GM21367 (cell line): ENCODE data around the gene KCND3.

Experiments used
- ATAC-seq: cut with Tn5 transposase; IDR thresholded peaks from one replicate; pipeline ENCODE4 v1.9.1; 2021; ENCODE audit not compliant: unreplicated experiment

KCND3 gene

DNA sequence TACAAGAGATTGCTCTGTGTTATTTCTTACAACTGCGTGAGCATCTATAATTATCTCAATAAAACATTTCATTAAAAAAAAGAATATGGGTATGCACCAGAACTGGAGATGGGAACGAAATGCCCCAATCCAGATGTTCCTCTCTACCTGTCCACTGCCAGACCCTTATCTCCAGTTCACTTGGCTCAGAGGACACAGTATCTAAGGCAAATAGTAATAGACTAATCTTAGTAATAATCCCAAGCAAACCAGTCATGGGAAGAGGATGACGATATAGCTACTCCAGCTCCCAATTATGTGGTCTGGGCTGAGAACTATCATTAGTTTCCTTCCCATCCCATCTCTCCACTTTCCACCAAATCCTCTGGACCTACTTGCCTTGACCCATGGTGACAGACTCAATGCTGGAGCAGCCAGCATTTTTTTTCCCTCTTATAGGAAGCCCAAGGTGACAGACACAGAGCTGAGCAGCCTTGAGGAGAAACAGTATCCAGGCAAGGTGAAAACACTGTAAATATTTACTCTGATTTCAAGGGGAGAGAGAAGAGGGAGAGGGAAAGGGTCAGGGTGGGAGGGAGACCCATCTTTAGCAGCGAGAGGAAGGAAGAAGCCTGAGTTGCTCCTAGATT is 205.1 kb downstream of the KCND3 start:
- no peak for ATAC-seq

DNA sequence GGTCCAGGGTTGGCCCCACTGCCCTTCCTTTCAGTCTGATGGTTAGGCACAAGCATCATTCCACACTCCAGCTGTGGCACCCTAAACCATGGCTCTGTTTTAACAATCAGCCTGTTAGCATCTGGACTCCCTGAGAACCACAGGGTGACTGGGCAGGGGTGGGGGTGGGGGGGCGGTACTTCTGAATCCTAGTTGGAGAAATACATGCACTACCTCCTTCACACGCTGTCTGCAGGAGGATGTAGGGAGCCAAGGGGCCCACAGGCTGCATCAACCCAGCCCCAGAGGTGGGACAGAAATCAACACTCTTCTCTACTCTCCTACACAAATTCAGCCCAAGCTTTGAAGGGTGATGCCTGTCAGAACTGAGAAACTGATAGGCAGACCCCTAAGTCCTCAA is 209.9 kb downstream of the KCND3 start:
- no peak for ATAC-seq

DNA sequence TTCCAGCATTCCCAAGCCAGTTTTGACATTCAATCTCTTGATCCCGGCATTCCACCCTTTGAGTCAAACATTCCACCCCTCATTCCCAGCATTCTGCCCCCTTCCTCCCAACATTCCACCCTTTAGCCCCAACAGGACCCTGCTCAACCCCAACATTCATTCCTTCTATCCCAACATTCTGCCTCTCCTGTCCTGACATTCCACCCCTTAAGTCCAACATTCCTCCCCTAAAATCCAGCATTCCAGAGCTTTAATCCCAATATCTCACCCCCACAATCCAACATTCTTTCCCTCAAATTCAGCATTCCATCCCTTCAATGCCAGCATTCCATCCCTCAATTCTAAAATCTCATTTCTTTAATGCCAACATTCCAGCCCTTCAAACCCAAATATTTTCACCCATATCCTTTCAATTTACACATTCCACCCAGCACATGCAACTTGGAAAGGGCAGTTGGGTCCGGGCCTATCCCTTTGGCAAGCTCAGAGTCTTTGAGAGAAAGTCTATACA is 210.9 kb downstream of the KCND3 start:
- no peak for ATAC-seq

DNA sequence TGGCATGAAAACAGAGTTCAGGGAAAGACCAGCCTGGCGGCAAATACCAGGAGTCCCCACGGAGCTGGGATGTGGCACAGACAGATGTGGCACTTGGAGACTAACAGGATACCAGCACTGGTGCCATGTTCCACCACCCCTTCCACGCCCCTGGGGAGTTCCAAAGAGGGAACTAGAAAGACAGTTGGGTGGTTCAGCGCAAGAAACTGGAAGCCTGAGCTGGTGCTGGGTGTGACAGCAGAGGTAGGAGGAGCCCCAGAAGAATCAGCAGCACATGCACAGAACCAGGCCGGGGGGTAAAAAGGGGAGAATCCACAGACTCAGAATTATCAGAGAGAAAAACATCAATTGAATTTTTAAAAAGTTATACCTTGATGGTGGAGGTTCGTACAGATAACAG is 211.4 kb downstream of the KCND3 start:
- ATAC-seq: no peak

DNA sequence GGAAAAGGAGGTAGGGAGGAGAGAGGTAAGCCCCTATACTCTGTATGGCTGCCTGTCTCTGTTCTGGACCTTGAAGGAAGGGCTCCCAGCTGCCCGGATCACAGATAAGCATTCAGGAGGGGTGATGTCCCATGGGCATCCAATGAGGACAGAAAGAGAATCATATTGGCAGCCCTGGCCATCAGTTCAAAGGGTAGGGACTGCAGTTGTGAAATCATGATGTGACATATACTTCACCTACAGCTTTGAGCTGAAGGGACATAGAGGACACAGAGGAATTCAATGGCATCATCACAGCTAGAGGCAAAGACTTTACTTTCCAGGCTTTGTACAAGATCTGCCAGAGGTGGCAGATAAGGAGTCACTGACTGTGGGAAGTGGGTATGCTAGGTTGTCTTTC is 212.2 kb downstream of the KCND3 start:
- no peak for ATAC-seq

DNA sequence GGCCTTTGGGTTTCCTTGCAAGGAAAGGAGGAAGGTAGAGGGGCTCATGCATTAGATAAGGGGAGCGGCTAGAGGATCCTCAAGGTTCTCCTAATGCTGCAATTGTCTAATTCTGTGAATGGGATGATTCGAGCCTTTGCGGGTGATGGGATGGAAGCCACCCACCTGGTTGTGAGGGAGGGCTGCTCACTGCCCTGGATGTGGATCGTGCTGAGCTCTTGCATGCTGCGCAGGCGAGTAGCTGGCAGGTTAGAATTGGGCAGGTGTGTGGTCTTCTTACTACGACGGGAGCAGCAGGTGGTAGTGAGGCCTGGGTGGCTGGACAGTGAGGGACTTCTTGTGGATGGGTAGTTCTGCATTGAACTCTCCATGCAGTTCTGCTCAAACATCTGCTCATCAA is 212.6 kb downstream of the KCND3 start:
- ATAC-seq: no peak

DNA sequence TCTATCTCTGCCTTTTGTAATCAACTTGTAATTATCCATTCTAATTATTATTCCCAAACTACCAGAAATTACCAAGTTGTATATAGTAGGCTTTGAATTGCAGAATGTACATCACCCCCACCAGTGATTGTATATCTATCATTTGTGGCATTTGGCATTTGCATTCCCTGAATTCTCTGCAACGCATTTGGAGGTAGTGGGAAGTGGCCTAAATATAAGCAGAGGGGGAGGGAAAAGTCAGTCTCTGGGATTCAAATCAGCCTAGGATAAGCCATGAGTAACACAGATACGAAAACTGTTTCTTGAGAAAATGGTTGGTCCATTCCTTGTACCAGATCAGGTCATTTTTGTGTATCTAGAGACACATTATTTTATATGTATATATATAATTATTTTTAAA is 213.1 kb downstream of the KCND3 start:
- ATAC-seq: no peak

DNA sequence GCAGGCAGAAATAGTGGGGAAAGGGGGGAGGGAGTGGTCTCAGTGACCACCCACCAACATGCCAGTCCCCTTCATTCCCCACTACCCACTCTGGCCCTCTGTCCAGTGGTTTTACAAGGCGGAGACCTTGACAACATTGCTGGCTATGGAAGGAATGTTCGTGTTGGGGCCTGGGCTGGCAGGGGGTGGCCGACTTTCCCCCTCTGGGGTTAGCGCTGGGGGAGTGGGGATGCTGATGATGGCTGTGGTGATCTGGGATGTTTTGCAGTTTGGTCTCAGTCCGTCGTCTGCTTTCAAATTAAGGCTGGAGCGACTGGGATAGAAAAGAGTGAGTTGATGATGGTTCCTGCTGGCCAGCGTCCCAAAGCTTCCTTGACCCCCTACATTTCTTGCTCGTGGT is 213.5 kb downstream of the KCND3 start:
- no peak for ATAC-seq

DNA sequence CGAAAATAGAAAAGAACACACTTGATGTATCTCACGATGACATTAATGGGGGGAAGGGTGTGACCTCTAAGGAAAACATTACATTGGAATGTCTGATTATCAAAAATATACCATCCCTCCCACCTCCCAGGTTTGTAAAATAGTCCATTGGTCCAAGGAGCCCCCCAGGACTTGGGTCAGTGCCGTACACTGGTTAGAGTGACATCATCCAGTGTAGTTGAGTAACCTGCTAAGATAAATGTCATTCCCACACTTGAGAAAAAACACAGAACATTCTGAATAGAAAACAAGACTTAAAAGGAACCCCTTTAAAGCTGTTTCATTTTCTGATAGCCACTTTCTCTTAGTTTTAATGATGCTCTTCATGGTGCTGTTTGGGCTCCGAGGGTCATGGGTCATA is 218.6 kb downstream of the KCND3 start:
- ATAC-seq: no peak

DNA sequence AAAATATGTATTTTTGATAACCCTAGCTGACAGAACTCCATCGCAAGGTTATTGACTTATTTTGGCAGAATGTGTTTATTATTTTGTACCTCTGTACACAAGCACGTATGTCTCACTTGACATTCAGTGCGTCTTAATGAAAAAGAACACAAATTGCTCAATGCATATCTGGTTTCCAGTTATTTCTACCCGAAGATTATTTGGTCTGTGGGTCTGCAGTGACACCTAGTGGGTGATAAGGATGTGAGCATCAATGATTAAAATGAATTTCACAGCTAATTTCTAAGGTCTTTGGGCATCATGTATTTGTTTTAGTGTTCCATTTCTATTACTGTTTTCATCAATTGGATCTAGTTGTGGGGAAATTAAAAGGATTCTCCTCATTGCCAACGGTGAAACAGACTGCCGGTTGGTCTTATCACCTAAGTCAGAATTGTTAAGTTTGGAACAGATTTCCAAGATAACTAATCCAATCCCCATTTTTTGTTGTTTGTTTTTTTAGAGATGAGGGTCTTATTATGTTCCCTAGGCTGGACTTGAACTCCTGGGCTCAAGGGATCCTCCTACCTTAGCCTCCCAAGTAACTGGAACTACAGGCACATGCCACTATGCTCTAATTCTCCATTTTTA is 219.8 kb downstream of the KCND3 start:
- no peak for ATAC-seq

DNA sequence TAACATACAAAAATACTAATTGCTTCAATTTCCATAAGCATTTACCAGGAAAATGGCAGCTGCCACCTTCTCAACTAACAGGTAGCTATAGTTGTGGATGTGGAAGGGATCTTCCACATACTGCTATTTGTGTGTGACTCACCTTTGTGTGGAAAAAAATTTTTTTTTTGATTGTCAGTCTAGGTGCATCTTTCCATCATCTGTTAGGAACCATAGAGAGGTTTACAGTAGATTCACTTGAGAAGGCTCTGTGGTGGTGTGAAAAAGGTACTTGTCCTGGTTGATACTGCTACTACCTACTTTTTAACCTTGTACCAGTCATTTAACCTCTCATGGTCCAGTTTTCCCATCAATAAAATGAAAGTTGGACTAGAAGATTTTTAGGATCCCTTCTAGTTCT is 220.8 kb downstream of the KCND3 start:
- no peak for ATAC-seq

DNA sequence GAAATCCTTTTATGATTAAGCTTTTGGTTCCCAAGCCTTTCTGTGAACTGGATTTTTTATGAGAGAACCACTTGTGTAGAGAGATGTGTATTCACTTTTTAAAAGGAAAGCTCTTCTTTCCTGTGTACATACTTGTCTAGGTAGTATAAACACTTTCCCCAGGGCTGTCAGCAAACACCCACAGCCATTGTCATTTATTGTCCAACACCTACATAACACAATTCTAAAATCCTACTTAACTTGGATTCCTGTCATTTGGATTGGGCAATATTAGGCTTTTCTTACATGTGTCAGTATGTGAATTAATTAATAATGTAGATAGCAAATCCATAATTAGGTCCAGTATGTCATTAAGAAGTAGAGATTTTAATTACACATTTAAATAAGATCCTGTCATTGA is 221.4 kb downstream of the KCND3 start:
- no peak for ATAC-seq

DNA sequence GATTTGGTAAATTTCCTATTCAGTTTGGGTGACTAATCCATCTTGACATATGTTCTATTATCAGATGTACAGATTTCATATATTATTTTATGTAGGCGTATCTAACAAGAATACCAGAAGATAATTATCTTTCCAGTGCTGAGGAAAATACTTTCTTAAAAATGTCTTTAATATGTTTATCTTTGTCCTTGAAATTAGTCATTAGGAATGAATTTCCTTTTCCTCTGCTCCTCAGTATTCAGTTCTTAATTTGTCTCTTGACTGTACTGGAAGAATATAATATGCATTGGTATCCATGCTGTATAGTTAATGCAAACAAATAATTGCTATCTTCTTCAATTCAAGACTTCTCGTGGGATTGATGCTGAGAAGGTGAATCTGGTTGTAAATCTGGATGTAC is 227.1 kb downstream of the KCND3 start:
- ATAC-seq: no peak

DNA sequence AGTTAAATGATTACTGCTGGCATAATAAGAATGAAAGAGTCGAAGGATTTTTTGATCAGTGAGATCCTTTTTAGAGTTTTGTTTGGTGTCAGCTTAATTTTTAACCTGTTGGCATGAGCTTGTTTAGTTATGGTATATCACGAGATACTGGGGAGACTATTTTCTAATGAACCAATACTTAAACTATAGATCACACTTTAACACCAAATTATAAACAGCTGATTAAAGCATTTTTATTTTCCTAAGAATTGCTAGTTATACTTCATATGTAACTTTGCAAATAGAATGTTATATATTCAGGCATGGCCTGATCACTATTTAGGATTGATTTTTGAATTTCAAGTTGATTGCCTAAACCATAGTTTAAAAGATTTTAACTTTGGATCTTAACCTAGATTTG is 227.8 kb downstream of the KCND3 start:
- no peak for ATAC-seq

DNA sequence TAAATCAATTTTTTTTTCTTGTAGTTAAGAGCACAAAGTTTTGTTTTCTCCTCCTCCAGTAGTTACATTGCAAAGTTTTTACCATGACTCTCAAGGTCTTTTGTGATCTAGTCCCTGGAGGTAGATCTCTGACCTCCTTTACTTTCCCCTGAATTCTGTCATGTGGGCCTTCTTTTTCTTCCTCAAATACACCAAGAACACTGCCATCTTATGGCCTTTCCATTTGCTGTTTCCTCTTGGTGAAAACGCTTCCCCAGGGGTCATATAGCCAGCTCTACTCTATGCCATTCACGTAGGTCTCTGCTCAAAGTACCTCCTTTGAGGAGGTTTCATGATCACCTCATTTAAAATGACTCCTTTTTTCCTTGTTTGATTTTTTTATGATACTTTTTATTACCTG is 231.1 kb downstream of the KCND3 start:
- ATAC-seq: no peak

DNA sequence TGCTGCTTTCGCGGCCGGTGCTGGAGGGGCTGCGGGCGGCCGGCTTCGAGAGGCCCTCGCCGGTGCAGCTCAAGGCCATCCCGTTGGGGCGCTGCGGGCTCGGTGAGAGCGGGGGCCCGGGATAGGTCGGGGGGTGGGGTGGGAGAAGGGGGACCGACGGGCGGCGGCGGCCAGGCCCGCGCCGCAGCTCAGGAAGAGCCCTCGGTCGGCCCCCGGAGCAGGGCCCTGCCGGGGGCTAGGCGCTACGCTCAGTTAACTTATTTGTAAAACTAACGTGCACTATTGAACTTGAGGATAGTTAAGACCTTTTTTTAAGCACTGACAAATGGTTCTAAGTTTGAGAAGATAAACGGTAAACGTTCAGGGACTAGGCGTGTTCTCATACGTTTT is 233.3 kb downstream of the KCND3 start:
- peak; percentile 5 for ATAC-seq

DNA sequence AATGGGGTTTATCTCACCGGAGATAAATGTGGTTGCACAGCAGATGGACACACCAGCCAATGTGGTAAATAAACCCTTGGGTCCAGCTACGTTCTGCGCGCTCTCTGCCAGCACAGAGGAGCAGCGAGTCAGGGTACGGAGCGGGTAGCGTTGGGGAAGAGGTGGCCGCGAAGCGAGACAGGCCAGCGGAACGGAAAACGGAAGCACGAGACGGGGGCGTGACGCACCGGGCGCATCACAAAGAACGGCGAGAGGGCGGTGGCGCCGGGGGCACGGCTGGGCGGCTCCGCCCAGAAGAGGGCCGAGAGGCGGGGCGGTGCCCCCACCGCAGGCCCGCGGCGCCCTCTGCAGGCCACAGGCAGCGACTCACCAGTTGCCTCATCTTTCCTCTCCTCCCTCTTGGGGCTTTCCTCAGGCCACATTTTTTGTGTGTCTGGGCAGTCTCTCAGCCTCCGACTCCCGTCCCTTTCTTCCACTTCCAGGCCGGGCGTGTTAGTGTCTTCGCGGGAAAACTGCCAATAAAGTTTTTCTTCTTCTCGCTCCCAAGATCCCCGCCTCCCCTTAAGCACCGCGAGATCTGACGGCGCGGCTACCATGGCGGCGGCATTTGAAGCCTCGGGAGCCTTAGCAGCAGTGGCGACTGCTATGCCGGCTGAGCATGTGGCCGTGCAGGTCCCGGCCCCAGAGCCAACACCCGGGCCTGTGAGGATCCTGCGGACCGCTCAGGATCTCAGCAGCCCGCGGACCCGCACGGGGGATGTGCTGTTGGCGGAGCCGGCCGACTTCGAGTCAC is 233.9 kb downstream of the KCND3 start, which contains the start of gene DDX20:
Gene DDX20 (plus strand): TSS at position 571 of the 793 bp plus-strand sequence. CDS start 24 bp downstream, at position 595.
- peak; percentile 87 for ATAC-seq

DNA sequence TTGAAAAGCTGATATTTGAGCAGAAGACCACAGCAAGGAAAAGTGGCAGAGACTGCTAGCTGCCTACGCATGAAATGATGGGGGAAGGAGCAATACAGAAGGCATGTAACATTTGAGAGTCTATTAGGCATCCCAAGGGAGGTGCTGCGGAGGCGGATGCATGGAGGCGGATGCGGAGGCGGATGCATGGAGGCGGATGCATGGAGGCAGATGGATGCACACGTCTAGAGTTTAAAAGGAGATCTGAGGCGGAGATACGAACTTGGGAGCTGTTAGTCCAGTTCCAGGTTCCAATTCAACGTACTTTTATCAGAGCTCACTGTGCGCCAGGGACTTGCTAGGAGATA is 234.5 kb downstream of the KCND3 start:
- no peak for ATAC-seq

DNA sequence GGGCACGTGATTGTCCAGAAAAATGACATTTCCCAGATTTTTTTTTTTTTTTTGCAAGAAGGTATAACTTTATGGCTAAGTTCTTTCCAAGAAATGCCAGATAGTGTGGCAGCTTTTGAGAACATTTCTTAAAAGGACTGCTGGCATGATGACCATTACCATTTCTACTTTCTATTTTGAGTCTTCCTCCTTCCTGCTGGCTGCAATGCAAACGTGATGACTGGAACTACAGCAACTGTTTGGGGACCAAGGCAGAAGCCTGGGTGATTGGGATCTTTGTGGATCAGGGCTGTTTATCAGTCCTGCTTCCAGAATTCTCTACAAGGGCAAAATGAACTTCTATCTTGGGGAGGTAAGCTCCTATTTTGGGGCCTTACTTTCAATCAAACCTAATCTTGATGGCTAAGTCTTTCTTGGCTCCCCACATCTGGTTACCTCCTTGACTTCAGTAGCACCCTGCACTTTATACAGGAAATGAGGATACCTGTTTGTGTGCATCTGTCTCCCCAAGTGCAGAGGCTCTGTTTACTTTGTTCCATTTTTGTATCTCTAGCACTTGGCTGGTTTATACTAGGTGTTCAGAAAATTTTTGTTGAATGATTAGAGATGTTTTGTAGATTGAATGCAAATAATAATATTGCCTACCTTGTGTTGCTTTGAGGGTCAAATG is 237.4 kb downstream of the KCND3 start:
- ATAC-seq: no peak

DNA sequence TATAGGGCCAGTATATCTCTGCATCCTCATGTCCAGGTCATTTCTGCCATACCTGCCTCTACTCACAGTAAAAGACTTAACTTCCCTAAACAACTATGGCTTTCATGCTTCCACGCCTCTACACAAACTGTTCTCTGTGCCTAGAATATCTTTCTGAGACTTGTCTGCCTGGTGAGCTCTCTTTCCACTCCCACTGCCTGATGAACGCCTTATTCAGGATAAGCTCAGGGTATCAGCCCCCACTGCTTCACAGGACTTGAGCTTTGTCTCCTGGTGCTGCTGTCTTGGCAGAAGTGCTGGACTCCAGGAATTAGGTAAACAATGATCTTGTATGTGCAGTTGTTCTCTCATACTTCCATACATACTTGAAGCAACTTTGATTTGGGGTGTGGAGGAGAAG is 238.6 kb downstream of the KCND3 start:
- no peak for ATAC-seq

DNA sequence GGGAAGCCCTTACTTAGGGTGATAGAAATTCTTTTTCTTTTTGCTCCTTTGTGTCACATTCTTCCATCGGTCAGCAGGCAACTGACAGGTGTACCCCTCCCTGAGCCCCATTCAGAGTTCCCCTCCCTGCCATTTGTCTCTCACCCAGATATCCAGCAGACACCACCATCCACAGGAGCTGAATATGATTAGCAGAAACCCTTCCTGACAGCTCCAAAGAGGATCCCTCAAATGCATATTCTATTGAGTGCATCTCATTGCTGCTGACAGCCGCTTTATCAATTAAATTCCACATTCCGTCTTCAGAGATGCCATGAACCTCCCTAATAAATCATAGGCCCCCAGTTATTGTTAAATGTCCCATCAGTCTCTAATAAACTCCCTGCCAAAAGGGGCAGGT is 239.8 kb downstream of the KCND3 start:
- ATAC-seq: no peak

DNA sequence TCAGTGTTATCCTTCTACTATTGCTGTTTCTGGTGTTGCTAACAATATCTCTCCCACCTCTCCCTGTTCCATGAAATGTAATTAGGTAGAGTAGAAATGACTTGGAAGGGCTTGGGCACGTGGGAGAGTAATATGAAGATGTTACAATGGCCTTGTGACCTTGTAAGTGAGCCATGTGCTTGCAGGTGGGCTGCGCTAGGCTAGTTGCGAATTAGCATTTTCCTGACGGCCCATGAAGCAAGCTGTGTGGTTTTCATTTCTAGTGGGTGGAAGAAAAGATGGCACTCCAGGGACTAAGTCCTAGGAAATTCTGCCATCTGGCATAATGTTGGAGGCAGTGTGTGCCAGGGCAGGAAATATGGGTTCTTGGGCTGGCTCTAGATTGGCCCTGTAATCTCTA is 241.5 kb downstream of the KCND3 start:
- ATAC-seq: no peak
